Mammary epithelial cell (primary cell): ENCODE measurements around the gene CLPX.

Source experiments
- CTCF ChIP-seq, 2 donors: IDR thresholded peaks in 1 of 2; conservative IDR thresholded peaks in 1 of 2; 2 replicates each; pipeline ENCODE4 v1.5.1; 2011 to 2012; ENCODE audit warnings: inconsistent platforms in 2 of 2, low read length in 2 of 2, mild to moderate bottlenecking in 2 of 2, control low read depth in 1 of 2, low read depth in 1 of 2; ENCODE audit not compliant: insufficient read depth in 1 of 2; ENCODE audit errors: extremely low read depth in 1 of 2
- EZH2 ChIP-seq: IDR thresholded peaks from 2 replicates; pipeline ENCODE4 v1.6.1; 2012; ENCODE audit warnings: low read length, inconsistent platforms, borderline replicate concordance

GRCh38 chr15:65134538-65134937, 50.6 kb downstream of the CLPX start:
- no peak for TF ChIP-seq CTCF (conservative IDR thresholded peaks at IDR 0.05 in 1 of 2, IDR thresholded peaks at IDR 0.05 in 1 of 2; ENCODE audit: extremely low read depth in 1 of 2, insufficient read depth in 1 of 2, low read depth in 1 of 2, low read length in 2 of 2)
- no peak for TF ChIP-seq EZH2
